ENCODE measurements around the gene ACE2. TPM values are rescaled to one million over a fixed set of nuclear protein-coding genes. Genes with fewer than 3 reads are reported as not detected.

ACE2 gene
- total and polyA plus RNA-seq, 2 donors (not counting 3 experiments of a cell fraction or from before 2014, with no cell fraction given), result not detected

DNA sequence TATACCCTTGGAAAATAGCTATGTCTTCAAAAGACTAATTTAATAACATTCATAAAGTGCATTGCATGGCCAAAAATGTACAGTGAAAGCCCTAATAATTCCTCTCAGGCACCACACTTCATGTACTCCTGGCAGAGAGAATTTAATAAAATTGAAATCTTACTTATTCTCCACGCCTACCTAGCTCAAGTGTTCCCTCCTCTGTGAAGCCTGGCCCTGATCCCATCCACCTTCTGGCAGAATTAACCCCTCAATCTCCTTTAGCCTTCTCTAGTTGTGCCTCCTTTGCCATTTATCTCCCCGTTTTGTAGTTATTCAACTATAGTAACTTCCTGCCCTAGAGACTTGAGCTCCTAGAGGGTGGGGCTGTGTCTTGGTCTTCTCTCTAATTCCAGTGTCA lies 26.7 kb downstream of the ACE2 start:
- dilution Hi-C loops (cut with MboI; ENCODE audit: extremely low pct_ligation_motif_present, low sequenced_read_pairs), result no loop called here
- Histone ChIP-seq H3K9me1 (replicated peaks; ENCODE audit: control insufficient read depth, extremely low read depth, insufficient read depth, low read length) (no peaks in the 10 kb centered on the region), H3K4me3 (replicated peaks in 1 of 3; ENCODE audit: insufficient read depth in 1 of 3, low read depth in 1 of 3, low read length in 3 of 3) (no peak overlapping the region), H3K9me3 (replicated peaks; ENCODE audit: control insufficient read depth, insufficient read depth, low read length) (no peaks in the 10 kb centered on the region), H3K79me2 (ENCODE audit: control insufficient read depth, insufficient read depth, low read length) (no peaks in the 10 kb centered on the region), H3K27me3 (ENCODE audit: control insufficient read depth in 2 of 2, insufficient read depth in 2 of 2, low read length in 2 of 2) (no peaks in the 10 kb centered on the region), H3K27ac (ENCODE audit: insufficient read depth, low read depth, low read length) (no peak overlapping the region), H3K36me3 (ENCODE audit: control insufficient read depth in 2 of 2, extremely low read depth in 1 of 2, insufficient read depth in 2 of 2, low read length in 2 of 2) (no peaks in the 10 kb centered on the region), H3K9ac (replicated peaks; ENCODE audit: extremely low read depth, insufficient read depth, low read length) (no peak overlapping the region), H2AFZ (ENCODE audit: low read depth, low read length) (no peak overlapping the region), H3K4me1 (ENCODE audit: control insufficient read depth, extremely low read depth, insufficient read depth, low read length) (peaks cover 5% of the 10 kb centered on the region), H4K20me1 (replicated peaks; ENCODE audit: control insufficient read depth, extremely low read depth, insufficient read depth, low read length) (no peaks in the 10 kb centered on the region), H3K4me2 (ENCODE audit: insufficient read depth, low read length) (no peak overlapping the region)
- intact Hi-C loops (cut with micrococcal nuclease), result no loop called here
- FAIRE-seq (no peak), DNase-seq (ENCODE audit: low read depth, low spot score) (no peak)
- ChIA-PET POLR2A (no interaction called here), CTCF (no interaction called here)
- BruUV-seq (replicated peaks), result no TSS peak
- TF ChIP-seq JUN (IDR thresholded peaks at IDR 0.05; ENCODE audit: borderline replicate concordance, insufficient read depth, insufficient read length, low read depth), result no peak
- no peak for TF ChIP-seq EZH2 (IDR thresholded peaks at IDR 0.05; ENCODE audit: borderline replicate concordance, low read depth, low read length, severe bottlenecking)
- TF ChIP-seq GATA2 (IDR thresholded peaks at IDR 0.05; ENCODE audit: insufficient read depth, insufficient read length, low read depth, low read length), result no peak
- no peak for TF ChIP-seq MYC (IDR thresholded peaks at IDR 0.05; ENCODE audit: low read depth, low read length)
- TF ChIP-seq POLR2AphosphoS5 (IDR thresholded peaks at IDR 0.05; ENCODE audit: insufficient read depth, low read depth, low read length), result no peak
- no peak for TF ChIP-seq FOS (IDR thresholded peaks at IDR 0.05; ENCODE audit: borderline replicate concordance, insufficient read depth, low read length)
- TF ChIP-seq, protein P1, sequence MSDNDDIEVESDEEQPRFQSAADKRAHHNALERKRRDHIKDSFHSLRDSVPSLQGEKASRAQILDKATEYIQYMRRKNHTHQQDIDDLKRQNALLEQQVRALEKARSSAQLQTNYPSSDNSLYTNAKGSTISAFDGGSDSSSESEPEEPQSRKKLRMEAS (IDR thresholded peaks at IDR 0.05; ENCODE audit: insufficient read depth, insufficient read length), result no peak
- TF ChIP-seq, protein P2, sequence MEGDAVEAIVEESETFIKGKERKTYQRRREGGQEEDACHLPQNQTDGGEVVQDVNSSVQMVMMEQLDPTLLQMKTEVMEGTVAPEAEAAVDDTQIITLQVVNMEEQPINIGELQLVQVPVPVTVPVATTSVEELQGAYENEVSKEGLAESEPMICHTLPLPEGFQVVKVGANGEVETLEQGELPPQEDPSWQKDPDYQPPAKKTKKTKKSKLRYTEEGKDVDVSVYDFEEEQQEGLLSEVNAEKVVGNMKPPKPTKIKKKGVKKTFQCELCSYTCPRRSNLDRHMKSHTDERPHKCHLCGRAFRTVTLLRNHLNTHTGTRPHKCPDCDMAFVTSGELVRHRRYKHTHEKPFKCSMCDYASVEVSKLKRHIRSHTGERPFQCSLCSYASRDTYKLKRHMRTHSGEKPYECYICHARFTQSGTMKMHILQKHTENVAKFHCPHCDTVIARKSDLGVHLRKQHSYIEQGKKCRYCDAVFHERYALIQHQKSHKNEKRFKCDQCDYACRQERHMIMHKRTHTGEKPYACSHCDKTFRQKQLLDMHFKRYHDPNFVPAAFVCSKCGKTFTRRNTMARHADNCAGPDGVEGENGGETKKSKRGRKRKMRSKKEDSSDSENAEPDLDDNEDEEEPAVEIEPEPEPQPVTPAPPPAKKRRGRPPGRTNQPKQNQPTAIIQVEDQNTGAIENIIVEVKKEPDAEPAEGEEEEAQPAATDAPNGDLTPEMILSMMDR (IDR thresholded peaks at IDR 0.05; ENCODE audit: extremely low read depth in 1 of 2, insufficient read depth in 1 of 2, low read depth in 1 of 2, low read length in 2 of 2), result no peak
- no peak for TF ChIP-seq POLR2A (IDR thresholded peaks at IDR 0.05; ENCODE audit: low read depth, low read length)

Measured in endothelial cell of umbilical vein (primary cell).